GM19324 (cell line): Measurements from ENCODE around the gene DENND1A.

Source experiments
- ATAC-seq: cut with Tn5 transposase; IDR thresholded peaks from one replicate; pipeline ENCODE4 v1.9.1; 2021; ENCODE audit warnings: mild to moderate bottlenecking, moderate library complexity; ENCODE audit not compliant: unreplicated experiment, low FRiP score

The DENND1A gene

GRCh38 chr9:123390337-123391135, 539.4 kb downstream of the DENND1A start:
- no peak for ATAC-seq

GRCh38 chr9:123389698-123390097, 540.2 kb downstream of the DENND1A start:
- ATAC-seq = no peak

- ATAC-seq = no peak
These were observed 540.9 kb downstream of the DENND1A start for GRCh38 chr9:123389070-123389469.

- no peak for ATAC-seq
These were observed 542.2 kb downstream of the DENND1A start for GRCh38 chr9:123387686-123388085.

- no peak for ATAC-seq
These were observed 546.3 kb downstream of the DENND1A start for GRCh38 chr9:123383512-123384170.

DNA sequence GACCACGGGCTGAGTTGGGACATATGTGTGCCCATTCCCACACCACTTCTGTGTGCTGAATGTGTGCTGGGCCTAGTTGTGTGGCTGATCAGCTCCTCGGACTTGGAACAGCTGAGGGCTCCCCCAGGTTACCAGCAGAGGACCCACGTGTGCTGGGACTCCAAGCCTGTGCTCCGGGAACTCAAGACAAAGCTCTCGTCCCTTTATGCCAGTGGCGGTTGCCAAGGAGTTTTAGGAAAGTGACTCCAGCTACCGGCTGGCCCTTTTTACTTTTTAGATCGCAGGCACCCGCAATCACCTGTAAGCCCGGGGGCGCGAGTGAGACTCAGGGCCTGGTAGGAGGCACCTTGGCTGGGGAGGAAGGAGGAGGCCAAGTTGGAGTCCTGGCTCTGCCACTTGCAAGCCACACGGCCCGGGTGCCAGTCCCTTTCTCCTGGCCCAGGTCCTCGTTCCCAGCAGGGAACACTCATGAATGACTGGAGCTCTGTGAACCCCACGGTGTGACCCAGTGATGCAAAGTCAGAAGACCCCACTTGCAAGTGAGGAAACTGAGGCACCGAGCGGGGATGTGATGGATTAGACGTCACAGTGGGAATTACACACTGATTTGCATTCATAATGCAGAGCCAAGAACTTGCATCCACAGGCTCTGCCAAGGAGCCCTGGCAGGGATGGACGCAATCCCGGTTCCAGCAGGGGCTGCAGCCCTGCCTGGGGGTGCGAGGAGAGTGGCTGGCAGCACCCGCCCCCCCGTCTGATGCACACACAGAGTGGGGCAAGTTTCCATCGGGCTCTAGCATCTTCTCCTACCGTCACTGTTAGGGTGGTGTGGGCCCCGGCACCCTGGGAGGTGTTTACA, 547.0 kb downstream of the DENND1A start:
- no peak for ATAC-seq

GRCh38 chr9:123380852-123381705, 548.8 kb downstream of the DENND1A start:
- ATAC-seq = no peak

DNA sequence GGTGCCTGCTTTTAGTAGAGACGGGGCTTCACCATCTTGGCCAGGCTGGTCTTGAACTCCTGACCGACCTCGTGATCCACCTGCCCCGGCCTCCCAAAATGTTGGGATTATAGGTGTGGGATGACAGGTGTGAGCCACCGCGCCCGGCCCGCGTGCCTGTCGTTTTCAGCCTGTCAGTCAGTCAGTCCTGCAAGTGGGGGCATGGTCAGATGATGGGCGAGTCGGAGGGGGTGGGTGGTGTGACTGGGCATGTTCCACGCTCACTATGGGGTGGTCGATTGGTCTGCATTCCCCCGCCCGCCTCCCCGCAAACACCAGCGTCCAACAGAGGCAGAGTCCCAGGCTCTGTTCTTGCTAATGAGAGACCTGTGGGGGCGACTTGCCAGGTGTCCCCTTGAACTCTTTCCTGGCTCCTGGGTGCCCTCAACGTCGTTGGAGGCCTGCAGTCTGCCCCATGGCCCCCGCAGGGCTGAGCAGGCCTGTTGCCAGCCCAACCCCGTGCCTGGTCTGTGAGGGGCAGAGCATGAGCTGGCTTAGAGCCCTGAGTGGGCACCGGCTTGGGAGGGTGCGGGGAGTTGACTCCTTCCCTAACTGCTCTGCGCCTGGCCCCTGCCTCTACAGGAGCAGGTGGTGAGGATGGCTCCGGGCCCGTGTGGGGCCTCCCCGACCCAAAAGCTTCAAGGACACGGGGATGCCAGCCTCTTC, 550.8 kb downstream of the DENND1A start:
- no peak for ATAC-seq

GRCh38 chr9:123378025-123378424, 551.9 kb downstream of the DENND1A start:
- ATAC-seq = no peak

DNA sequence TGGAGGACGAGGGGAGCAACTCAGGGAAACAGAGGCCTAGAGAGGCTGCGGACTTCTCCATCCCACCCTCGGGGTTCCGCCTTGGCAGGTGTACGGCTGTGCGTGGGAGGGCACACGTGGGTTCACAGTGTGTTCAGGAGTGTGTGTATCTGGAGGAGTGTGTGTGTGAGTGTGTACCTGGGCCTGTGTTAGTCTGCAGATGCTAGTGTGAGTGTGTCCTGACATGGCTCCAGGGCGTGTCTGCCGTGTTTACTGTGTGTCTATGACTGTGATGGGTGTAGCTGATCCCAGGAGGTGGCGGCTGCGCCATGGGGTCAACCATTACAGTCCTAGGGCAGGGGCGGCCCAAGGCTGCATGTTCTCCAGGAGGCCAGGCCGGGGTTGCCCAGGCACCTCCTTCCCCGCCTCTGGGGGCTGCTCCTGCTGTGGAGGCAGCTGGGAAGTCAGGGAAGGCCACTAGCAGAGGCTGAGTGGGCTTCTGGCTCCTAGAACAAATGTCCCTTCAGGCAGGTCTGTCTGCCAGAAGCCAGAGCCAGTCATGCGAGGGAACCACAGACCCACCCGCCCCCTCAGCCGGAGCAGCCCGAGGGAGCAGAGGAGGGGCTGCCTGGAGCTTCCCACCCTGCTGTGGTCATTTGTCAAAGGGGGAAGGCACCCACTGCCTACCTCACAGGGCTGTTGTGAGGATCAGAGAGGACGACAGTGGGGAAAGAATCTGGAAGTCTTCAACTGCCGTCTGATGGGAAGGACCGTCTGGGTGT, 552.5 kb downstream of the DENND1A start:
- ATAC-seq = no peak

DNA sequence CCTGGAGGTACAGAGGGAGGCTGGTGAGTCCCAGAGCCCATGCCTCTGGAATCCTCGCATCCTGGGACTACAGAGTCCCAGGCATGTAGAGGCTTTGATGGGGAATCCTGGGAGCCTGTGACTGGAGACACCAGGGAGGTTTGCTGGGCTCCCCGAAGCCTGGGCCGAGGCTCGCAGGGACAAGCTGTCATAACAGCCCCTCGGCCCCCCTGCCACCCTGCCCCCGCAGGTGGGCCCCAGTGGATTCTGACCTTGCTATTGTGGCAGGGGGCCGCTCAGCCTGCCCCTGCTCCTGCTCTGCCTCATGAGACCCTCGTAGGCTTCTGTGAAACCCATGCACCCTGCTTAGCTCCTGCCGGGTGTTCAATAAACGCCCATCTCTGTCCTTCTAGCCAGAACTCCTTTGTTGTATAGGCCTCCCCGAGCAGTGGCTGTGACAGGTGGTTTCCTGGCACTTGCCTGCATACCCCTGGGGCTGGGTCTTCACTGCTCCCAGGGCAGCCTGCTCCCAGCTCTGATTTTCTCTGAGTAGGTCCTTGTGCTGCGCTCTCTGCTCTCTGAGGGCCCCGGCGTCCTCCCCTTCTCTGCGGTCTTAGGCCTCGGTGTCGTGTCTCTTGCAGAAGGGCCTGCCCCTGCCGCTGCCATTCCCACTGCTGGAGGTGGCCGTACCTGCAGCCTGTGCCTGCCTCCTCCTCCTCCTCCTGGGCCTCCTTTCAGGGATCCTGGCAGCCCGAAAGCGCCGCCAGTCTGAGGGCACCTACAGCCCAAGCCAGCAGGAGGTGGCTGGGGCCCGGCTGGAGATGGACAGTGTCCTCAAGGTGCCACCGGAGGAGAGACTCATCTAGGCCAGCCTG, 553.5 kb downstream of the DENND1A start:
- ATAC-seq = no peak

- ATAC-seq = no peak
These were observed 554.3 kb downstream of the DENND1A start for GRCh38 chr9:123375469-123376132.

GRCh38 chr9:123373946-123374345, 556.0 kb downstream of the DENND1A start:
- no peak for ATAC-seq

- no peak for ATAC-seq
These were observed 556.4 kb downstream of the DENND1A start for GRCh38 chr9:123373447-123373923.

- ATAC-seq = no peak
These were observed 557.0 kb downstream of the DENND1A start for GRCh38 chr9:123372766-123373446.

DNA sequence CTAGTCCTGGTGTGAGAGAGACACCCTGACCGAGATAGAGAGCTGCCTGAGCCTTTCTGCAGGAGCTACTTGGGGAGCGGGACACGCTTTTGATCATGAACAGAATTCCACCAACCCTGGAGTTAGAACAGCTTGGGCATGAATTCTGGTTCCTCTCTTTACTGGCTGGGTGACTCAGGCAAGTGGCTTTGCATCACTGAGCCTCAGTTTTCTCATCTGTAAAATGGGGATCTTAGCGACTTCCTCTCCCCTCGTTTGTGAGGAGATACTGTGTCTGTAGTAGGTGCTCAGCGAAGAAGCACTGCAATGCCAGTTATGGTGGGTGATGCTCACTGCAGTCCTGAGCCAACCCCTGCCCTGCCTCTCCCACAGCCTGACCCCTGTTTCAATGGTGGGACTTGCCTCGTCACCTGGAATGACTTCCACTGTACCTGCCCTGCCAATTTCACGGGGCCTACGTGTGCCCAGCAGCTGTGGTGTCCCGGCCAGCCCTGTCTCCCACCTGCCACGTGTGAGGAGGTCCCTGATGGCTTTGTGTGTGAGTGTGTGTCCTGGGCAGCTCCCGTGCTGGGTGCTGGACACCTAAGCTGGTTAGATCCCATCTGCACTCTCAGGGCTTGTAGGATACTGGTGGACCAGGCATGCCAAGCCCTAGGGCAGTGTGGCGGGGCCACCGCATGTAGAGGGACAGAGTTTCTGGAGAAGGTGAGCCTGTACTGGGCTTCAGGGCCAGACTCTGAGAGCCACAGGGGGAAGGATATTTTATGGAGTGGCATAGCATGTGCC, 557.9 kb downstream of the DENND1A start:
- ATAC-seq = no peak
